Measurements from ENCODE around the gene WWOX. TPM values are rescaled to one million over a fixed set of nuclear protein-coding genes. Genes with fewer than 3 reads are reported as not detected.

The WWOX gene
- total RNA-seq, 1 experiment from 2014 or later: 15.6 TPM

GRCh38 chr16:79131321-79132075 is 1032.0 kb downstream of the WWOX start:
- H4K91ac ChIP-seq (ENCODE audit: insufficient read length, low read depth, low read length): no peak overlapping the region
- H3K27me3 ChIP-seq (ENCODE audit: insufficient read depth, low read length): no peaks in the 10 kb centered on the region
- no CpG with 5 or more reads among the region's 6 CpGs for WGBS (ENCODE audit: extremely low coverage, insufficient read length, low lambda C conversion rate)
- Mint-ChIP-seq H3K27me3 (ENCODE audit: low read depth) (no peaks in the 10 kb centered on the region), H3K4me3 (no peak overlapping the region), H3K4me1 (no peaks in the 10 kb centered on the region), H3K36me3 (ENCODE audit: insufficient read depth in 1 of 3, low read depth in 3 of 3) (peaks cover 0 to 8% (median 7%) of the 10 kb centered on the region in 3 experiments; a peak in 5 of 7 replicates), H3K27ac (no peak overlapping the region; a peak in 1 of 7 replicates), H3K9me3 (peaks cover 11 to 14% of the 10 kb centered on the region in 2 experiments; a peak in 3 of 5 replicates)
- no peak overlapping the region for H2BK15ac ChIP-seq (ENCODE audit: low read depth, low read length)
- H3K4ac ChIP-seq (ENCODE audit: low read depth, low read length): no peak overlapping the region
- no peak overlapping the region for H2AK5ac ChIP-seq (ENCODE audit: insufficient read length, low read length)
- TF ChIP-seq CTCF (conservative IDR thresholded peaks at IDR 0.05): no peak
- no peak overlapping the region for H2BK120ac ChIP-seq (ENCODE audit: low read depth, low read length, poor library complexity, severe bottlenecking)
- no peak overlapping the region for H3K4me2 ChIP-seq (ENCODE audit: insufficient read depth, insufficient read length, low read length)
- H2BK20ac ChIP-seq (ENCODE audit: low read depth, low read length, poor library complexity, severe bottlenecking): no peak overlapping the region
- DNase-seq: no peak
- H3K27ac ChIP-seq (ENCODE audit: insufficient read length, low read depth, low read length): no peak overlapping the region
- H3T11ph ChIP-seq (ENCODE audit: low read length): no peak overlapping the region
- H3K79me1 ChIP-seq (ENCODE audit: insufficient read depth, low read depth, low read length, poor library complexity, severe bottlenecking): no peaks in the 10 kb centered on the region
- H3K9me3 ChIP-seq (ENCODE audit: control insufficient read depth, low read depth, low read length): no peaks in the 10 kb centered on the region
- H3K14ac ChIP-seq (ENCODE audit: insufficient read depth, low read length): no peak overlapping the region
- H3K56ac ChIP-seq (ENCODE audit: insufficient read length, low read depth, low read length): no peak overlapping the region
- no peak overlapping the region for H2BK12ac ChIP-seq (ENCODE audit: insufficient read length, low read depth, low read length)
- no peak overlapping the region for H3K23ac ChIP-seq (ENCODE audit: insufficient read length, low read depth, low read length)
- H2AFZ ChIP-seq (ENCODE audit: low read length): no peak overlapping the region
- no peak overlapping the region for H3K9ac ChIP-seq (ENCODE audit: extremely low read depth, insufficient read length, low read length)
- H3K23me2 ChIP-seq (ENCODE audit: insufficient read length, low read depth, low read length, poor library complexity, severe bottlenecking): no peaks in the 10 kb centered on the region
- H3K79me2 ChIP-seq (ENCODE audit: insufficient read depth, low read length): no peaks in the 10 kb centered on the region
- no peaks in the 10 kb centered on the region for H3K4me1 ChIP-seq (ENCODE audit: insufficient read depth, low read length)
- H3K18ac ChIP-seq (ENCODE audit: insufficient read length, low read depth, low read length): no peak overlapping the region
- no peak overlapping the region for H4K5ac ChIP-seq (ENCODE audit: insufficient read length, low read depth, low read length)
- no peaks in the 10 kb centered on the region for H4K20me1 ChIP-seq (ENCODE audit: control insufficient read depth, insufficient read depth, insufficient read length)
- H4K8ac ChIP-seq (replicated peaks; ENCODE audit: insufficient read length, low read depth, low read length): no peak overlapping the region
- no peak overlapping the region for H2BK5ac ChIP-seq (ENCODE audit: insufficient read length, low read length)
